HG03064 (cell line): ENCODE data around the gene CSAD.

ENCODE experiments used
- ATAC-seq: cut with Tn5 transposase; IDR thresholded peaks from one replicate; pipeline ENCODE4 v1.9.1; 2021; ENCODE audit warnings: low read depth; ENCODE audit not compliant: unreplicated experiment

The CSAD gene

GRCh38 chr12:53159195-53159839, 21.4 kb downstream of the CSAD start:
- peak; percentile 89 for ATAC-seq

DNA sequence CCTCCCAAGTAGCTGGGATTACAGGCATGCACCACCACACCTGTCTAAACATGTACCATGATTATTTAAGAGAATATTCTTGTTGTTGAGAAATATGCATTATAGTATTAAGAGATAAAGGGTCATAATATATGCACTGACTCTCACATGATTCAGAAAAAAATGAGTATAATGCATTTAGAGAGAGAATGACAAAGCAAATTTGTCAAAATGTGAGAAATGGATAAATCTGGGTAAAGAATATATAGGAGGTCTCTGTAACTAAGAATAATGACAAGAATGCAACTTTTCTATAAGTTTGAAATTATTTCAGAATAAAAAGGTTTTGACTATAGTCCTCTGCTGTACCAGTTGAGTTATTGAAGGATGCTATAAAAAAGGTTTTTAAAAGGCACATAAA, 28.3 kb downstream of the CSAD start:
- no peak for ATAC-seq

- no peak for ATAC-seq
Measured at GRCh38 chr12:53151039-53151438, 29.7 kb downstream of the CSAD start.

- ATAC-seq: no peak
Measured at GRCh38 chr12:53147653-53148052, 33.1 kb downstream of the CSAD start.

DNA sequence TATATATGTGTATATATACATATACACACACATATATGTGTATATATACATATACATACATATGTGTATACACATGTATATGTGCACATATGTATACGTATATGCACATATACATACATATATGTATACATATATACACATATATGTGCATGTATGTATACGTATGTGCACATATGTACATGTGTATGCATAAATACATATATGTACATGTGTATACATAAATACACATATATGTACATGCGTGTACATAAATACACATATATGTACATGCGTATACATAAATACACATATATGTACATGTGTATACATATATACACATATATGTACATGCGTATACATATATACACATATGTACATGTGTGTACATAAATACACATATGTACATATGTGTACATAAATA, 33.5 kb downstream of the CSAD start:
- no peak for ATAC-seq

- no peak for ATAC-seq
Measured at GRCh38 chr12:53145383-53146260, 35.1 kb downstream of the CSAD start.

- no peak for ATAC-seq
Measured at GRCh38 chr12:53143355-53143754, 37.4 kb downstream of the CSAD start.

GRCh38 chr12:53133722-53134121, 47.0 kb downstream of the CSAD start:
- no peak for ATAC-seq

- no peak for ATAC-seq
Measured at GRCh38 chr12:53131844-53132243, 48.9 kb downstream of the CSAD start.

DNA sequence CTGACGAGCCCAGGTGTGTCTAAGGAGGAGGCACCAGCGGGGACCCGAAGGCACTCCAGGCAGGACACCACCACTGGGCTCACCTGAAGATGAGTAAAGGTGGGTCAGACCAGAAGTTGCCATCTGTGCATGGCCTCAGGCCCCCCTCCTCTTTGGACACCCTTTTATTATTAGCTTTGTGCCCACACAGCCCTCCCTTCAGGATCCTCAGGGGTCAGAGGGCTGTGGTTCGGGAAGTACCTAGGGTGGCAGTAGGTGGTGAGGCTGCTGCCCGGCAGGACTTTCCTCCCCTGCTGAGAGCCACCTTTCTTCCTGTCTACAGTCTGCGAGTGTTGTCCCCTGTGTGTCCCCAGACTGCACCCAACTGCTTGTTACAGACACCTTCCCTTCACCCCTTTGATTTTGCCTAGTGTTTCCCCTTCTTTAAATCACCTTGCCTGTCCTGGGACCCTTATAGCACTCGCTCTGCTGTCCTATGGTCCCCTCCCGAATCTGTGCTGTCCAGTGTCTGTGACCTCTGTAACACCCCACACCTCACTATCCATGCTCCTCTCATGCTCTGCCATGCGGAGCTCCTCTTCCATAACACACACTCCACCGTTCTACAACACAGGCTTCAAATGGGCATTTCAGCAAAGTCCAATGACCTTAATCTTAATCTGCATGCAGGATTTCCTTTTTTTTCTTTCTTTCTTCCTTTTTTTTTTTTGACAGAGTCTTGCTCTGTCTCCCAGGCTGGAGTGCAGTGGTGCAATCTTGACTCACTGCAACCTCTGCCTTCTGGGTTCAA, 51.8 kb downstream of the CSAD start:
- ATAC-seq: no peak

DNA sequence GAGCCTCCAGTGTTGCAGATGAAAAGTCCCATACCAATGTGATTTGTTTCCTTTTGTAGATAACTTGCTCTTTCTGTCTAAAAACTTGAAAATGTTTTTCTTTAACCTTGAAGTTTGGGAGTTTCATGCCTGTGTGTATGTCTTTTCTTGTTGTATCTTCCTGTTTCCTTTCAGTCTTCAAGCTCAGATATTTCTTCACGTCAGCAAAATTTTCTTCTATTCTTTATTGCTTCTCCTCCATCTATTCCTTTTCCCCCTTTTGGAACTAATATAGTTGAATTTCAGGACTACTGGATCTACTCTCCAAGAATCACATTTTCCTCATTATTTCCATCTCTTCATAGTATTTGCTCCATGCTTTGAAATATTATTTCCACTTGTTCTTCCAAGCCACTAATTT, 53.6 kb downstream of the CSAD start:
- ATAC-seq: no peak

DNA sequence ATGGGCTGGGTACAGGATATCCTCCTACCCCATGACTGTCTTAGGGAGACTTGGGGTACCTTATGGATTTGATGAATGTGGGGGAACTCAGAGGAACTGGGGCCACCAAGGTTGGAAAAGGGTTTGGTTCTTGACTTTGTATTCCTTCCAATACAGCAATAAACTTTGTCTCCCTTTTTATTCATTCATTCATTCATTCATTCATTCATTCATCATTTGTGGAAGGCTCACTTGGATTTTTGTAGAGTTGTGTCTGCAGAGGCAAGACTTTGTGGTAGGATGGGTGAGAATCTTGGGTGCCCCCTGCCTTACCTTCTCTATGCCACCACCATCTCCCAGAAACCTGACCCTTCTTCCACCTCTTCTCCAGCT, 56.4 kb downstream of the CSAD start:
- ATAC-seq: no peak

DNA sequence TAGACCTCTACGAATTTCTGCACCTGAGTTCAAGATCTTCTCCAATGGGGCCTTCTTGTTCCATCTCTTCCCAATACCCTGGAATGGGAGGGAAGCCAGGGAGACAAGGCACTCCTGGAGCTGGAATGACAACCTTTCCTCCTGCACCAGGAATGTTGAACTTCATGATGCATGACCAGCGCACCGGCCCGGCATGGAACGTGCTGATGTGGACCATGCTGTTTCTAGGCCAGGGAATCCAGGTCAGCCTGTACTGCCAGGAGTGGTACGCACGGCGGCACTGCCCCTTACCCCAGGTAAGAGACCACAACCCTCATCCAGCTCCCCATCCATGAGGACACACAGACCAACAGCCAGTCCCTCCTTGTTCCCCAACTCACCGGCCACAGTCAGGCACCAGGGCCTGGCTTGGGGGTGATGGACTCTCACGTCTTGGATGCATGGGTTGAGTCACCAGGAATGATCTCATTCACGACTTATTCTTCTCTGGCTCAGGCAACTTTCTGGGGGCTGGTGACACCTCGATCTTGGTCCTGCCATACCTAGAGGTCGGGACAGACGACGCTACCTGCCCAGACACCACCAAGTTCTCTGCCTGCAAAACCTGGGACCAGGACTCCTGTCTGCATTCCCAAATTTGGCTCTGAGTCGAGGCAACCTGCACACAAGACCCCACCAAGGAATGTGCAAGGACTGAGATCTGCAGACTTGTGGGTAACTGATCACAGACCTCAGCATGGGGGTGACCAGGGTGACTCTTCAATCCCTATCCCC, 57.0 kb downstream of the CSAD start:
- ATAC-seq: no peak

- ATAC-seq: no peak
Measured at GRCh38 chr12:53122961-53123468, 57.7 kb downstream of the CSAD start.

DNA sequence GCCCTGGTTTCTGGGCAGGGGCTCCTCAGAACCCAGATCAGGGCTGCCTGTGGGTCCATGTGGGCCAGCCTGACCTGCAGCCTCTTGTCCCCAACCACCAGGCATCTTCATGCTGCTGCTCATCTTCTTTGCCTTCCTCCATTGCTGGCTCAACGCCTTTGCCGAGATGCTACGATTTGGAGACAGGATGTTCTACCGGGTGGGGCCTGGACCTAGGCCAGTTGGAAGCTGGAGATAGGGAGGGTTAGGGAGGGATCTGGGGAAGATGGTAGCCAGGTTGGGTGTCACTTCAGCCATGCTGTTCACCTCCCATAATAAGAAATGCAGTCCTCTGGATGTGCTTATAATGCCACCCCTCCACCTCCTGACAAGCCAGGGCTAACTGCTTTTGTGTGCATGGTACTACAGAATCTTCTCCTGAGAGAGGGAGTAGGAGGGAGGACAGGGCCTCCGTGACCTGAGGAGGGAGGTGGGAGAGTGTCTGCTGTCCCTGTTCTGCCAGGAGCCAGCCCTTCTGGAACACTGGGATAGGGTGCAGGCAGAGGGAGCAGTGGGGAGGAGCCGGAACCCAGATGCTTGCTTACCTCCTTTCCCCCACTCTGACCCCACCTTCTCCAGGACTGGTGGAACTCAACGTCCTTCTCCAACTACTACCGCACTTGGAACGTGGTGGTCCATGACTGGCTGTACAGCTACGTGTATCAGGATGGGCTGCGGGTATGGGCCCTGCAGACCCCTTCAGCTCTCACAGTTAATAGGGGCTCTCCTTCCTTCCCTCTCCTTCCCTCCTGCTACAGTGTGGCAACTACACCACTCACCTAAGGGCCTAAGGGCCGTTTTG, 59.8 kb downstream of the CSAD start:
- no peak for ATAC-seq

GRCh38 chr12:53118751-53119300, 61.9 kb downstream of the CSAD start:
- no peak for ATAC-seq

DNA sequence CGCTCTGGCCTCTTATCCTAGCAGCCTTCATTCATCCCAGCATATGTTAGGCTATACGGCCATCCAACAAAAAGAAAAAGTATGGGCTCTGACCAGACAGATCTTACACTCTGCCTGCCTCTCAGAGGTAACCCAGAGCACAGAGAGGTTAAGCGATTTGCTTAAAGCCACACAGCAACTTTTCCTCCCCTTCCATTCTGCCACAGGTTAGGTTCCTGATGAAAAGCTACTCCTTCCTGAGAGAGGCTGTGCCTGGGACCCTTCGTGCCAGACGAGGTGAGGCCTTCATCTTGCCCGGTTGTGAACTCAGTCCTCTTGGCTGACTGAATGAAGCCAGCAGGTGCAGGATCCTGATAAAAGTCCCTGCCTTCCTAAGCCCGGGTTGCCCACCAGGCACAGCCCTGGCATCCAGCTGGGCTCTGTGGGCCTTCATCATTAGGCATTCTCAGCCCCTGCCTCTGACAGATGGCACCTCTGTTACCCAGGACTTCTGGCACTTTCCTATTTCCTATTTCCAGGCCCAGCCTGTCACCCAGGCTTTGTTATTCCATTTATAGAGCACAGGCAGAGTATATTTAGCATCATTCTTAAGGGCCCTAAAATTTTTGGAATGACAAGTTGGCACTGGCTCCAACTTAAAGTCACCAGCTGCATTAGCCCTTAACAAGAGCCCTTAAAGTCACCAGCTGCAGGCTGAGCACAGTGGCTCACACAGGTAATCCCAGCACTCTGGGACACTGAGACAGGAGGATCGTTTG, 64.7 kb downstream of the CSAD start:
- no peak for ATAC-seq

DNA sequence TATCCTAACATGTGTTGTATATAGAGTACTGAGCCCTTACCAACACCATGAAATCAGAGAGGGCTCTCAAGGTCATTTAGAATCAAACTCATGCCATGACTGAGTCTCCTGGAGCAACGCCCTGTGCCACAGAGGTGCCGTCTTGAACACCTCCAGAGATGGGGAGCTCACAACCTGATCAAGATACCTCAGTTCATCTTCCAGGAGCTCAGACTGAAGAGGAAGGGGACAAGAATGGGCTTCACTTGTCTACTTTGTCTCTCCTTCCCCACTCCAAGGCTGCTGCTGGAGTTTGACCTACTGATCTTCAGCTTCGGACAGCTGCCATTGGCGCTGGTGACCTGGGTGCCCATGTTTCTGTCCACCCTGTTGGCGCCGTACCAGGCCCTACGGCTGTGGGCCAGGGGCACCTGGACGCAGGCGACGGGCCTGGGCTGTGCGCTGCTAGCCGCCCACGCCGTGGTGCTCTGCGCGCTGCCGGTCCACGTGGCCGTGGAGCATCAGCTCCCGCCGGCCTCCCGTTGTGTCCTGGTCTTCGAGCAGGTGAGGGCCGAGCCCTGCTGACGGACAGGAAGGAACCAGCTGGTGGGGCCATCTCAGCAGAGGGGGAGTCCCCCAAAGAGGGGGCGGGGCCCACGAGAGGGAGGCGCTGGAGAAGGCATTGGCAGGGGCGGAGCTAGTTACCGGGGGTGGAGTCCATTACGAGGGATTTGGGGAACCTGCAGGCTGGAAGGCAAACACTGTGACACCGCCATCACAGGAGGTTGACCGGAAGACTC, 65.4 kb downstream of the CSAD start:
- no peak for ATAC-seq
